ENCODE data around the gene ACOT7.
"Not testable (repeated sequence)": the region's sequence is repeated elsewhere in the genome, so short reads cannot be mapped to it uniquely, and the experiment has no call there.

DNA sequence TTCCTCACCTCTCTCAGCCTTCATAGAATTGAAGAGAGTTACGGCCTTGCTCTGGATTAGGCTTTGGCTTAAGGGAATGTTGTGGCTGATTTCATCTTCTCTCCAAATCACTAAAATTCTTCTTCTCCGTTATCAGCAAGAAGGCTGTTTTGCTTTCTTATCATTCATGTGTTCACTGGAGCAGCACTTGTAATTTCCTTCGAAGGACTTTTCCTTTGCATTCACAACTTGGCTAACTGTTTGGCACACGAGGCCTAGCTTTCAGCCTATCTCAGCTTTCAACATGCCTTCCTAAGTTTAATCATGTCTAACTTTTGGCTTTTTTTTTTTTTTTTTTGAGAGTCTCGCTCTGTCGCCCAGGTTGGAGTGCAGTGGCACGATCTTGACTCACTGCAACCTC, 21.3 kb downstream of the ACOT7 start:
- TF ChIP-seq, protein P1, sequence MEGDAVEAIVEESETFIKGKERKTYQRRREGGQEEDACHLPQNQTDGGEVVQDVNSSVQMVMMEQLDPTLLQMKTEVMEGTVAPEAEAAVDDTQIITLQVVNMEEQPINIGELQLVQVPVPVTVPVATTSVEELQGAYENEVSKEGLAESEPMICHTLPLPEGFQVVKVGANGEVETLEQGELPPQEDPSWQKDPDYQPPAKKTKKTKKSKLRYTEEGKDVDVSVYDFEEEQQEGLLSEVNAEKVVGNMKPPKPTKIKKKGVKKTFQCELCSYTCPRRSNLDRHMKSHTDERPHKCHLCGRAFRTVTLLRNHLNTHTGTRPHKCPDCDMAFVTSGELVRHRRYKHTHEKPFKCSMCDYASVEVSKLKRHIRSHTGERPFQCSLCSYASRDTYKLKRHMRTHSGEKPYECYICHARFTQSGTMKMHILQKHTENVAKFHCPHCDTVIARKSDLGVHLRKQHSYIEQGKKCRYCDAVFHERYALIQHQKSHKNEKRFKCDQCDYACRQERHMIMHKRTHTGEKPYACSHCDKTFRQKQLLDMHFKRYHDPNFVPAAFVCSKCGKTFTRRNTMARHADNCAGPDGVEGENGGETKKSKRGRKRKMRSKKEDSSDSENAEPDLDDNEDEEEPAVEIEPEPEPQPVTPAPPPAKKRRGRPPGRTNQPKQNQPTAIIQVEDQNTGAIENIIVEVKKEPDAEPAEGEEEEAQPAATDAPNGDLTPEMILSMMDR (IDR thresholded peaks at IDR 0.05): not testable (repeated sequence)
- not testable (repeated sequence) for TF ChIP-seq POLR2A (IDR thresholded peaks at IDR 0.05)

Data from esophagus squamous epithelium (tissue), 4 donors.